HCT116 (cell line): ENCODE measurements around the gene ARNT2.

Experiments
- CTCF ChIP-seq, 3 experiments: fragments of 200-600 bp in 1 of 3; sonication (generic) in 1 of 3; IDR thresholded peaks in 2 of 3; conservative IDR thresholded peaks in 1 of 3; 2 replicates each; pipeline ENCODE4 v1.5.1; 2012 to 2017; ENCODE audit warnings: low read depth in 2 of 3, low read length in 2 of 3, antibody characterized with exemption in 1 of 3, borderline replicate concordance in 1 of 3, control low read depth in 1 of 3, mild to moderate bottlenecking in 1 of 3, mixed read lengths in 1 of 3, mixed run types in 1 of 3, moderate library complexity in 1 of 3; ENCODE audit not compliant: insufficient read depth in 1 of 3
- EZH2 ChIP-seq: fragments of 200-600 bp; sonication (generic); IDR thresholded peaks from 2 replicates; pipeline ENCODE4 v1.6.1; 2017; ENCODE audit warnings: antibody characterized with exemption, mixed run types
- EZH2phosphoT487 ChIP-seq: fragments of 200-600 bp; IDR thresholded peaks from 2 replicates; pipeline ENCODE4 v1.6.1; 2018; ENCODE audit warnings: antibody characterized with exemption, borderline replicate concordance
- JUND ChIP-seq: IDR thresholded peaks from 2 replicates; pipeline ENCODE4 v1.6.1; 2012
- POLR2A ChIP-seq: IDR thresholded peaks from 2 replicates; pipeline ENCODE4 v1.7.0; 2011; ENCODE audit warnings: borderline replicate concordance; ENCODE audit not compliant: insufficient read depth, insufficient read length; ENCODE audit errors: extremely low read depth
- POLR2AphosphoS5 ChIP-seq: IDR thresholded peaks from 2 replicates; pipeline ENCODE4 v1.6.1; 2011; ENCODE audit warnings: mild to moderate bottlenecking, low read depth, low read length, moderate library complexity
- SIN3A ChIP-seq: IDR thresholded peaks from 2 replicates; pipeline ENCODE4 v1.6.1; 2012; ENCODE audit warnings: low read depth
- ZBTB33 ChIP-seq: IDR thresholded peaks from 2 replicates; pipeline ENCODE4 v1.6.1; 2011; ENCODE audit warnings: mild to moderate bottlenecking, low read length, moderate library complexity; ENCODE audit not compliant: insufficient replicate concordance; ENCODE audit errors: extremely low read depth
- ZFX ChIP-seq: fragments of 450-650 bp; IDR thresholded peaks from 2 replicates; pipeline ENCODE4 v1.6.1; 2017
- TF ChIP-seq, protein P1 (sequence below): IDR thresholded peaks from 2 replicates; pipeline ENCODE4 v1.6.1; 2012; ENCODE audit warnings: low read depth
- TF ChIP-seq, protein P2 (sequence below): IDR thresholded peaks from 2 replicates; pipeline ENCODE4 v1.6.1; 2012

DNA sequence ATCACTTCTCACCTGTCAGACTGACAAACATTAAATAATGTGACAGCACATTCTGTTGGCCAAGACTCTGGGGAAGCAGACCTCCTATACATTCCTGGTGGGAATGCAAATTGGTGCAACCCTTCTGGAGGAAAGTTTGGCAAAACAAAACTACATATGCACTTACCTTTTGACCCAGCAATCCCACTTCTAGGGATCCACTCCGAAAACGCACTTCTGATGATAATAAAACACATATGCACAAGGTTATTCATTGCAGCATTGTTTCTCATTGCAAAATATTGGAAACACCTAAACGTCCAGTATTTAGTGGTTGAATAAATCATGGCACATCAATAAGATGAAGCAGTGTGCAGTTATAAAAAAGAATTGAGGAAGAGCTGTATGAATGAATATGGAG, 145.5 kb downstream of the ARNT2 start:
- TF ChIP-seq, protein P1, sequence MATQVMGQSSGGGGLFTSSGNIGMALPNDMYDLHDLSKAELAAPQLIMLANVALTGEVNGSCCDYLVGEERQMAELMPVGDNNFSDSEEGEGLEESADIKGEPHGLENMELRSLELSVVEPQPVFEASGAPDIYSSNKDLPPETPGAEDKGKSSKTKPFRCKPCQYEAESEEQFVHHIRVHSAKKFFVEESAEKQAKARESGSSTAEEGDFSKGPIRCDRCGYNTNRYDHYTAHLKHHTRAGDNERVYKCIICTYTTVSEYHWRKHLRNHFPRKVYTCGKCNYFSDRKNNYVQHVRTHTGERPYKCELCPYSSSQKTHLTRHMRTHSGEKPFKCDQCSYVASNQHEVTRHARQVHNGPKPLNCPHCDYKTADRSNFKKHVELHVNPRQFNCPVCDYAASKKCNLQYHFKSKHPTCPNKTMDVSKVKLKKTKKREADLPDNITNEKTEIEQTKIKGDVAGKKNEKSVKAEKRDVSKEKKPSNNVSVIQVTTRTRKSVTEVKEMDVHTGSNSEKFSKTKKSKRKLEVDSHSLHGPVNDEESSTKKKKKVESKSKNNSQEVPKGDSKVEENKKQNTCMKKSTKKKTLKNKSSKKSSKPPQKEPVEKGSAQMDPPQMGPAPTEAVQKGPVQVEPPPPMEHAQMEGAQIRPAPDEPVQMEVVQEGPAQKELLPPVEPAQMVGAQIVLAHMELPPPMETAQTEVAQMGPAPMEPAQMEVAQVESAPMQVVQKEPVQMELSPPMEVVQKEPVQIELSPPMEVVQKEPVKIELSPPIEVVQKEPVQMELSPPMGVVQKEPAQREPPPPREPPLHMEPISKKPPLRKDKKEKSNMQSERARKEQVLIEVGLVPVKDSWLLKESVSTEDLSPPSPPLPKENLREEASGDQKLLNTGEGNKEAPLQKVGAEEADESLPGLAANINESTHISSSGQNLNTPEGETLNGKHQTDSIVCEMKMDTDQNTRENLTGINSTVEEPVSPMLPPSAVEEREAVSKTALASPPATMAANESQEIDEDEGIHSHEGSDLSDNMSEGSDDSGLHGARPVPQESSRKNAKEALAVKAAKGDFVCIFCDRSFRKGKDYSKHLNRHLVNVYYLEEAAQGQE, result no peak
- TF ChIP-seq CTCF (IDR thresholded peaks at IDR 0.05 in 2 of 3, conservative IDR thresholded peaks at IDR 0.05 in 1 of 3; ENCODE audit: borderline replicate concordance in 1 of 3, insufficient read depth in 1 of 3, low read depth in 2 of 3, low read length in 2 of 3), result no peak
- TF ChIP-seq ZBTB33, result no peak
- no peak for TF ChIP-seq POLR2A
- TF ChIP-seq EZH2, result no peak
- TF ChIP-seq, protein P2, sequence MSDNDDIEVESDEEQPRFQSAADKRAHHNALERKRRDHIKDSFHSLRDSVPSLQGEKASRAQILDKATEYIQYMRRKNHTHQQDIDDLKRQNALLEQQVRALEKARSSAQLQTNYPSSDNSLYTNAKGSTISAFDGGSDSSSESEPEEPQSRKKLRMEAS, result no peak
- TF ChIP-seq POLR2AphosphoS5, result no peak
- TF ChIP-seq JUND, result no peak
- no peak for TF ChIP-seq EZH2phosphoT487
- no peak for TF ChIP-seq ZFX
- no peak for TF ChIP-seq SIN3A
